Glutamatergic neuron (in vitro differentiated cells): ENCODE measurements around the gene SLC38A8. TPM values are rescaled to one million over a fixed set of nuclear protein-coding genes. Genes with fewer than 3 reads are reported as not detected.

Experiments used
- DNase-seq: peaks from one replicate; pipeline ENCODE4 v3.0.0; 2022
- H3K27ac Mint-ChIP-seq: one replicate; pipeline ENCODE4 v1.8.0; 2020; ENCODE audit warnings: mild to moderate bottlenecking, mixed read lengths, inconsistent platforms; ENCODE audit not compliant: unreplicated experiment
- H3K27me3 Mint-ChIP-seq: one replicate; pipeline ENCODE4 v1.8.0; 2020; ENCODE audit warnings: mild to moderate bottlenecking, moderate library complexity, mixed read lengths, inconsistent platforms; ENCODE audit not compliant: unreplicated experiment
- H3K36me3 Mint-ChIP-seq: one replicate; pipeline ENCODE4 v1.8.0; 2020; ENCODE audit warnings: mild to moderate bottlenecking, mixed read lengths, inconsistent platforms; ENCODE audit not compliant: unreplicated experiment
- H3K4me1 Mint-ChIP-seq: one replicate; pipeline ENCODE4 v1.8.0; 2020; ENCODE audit warnings: mild to moderate bottlenecking, low read depth, mixed read lengths, inconsistent platforms; ENCODE audit not compliant: unreplicated experiment
- H3K4me3 Mint-ChIP-seq: one replicate; pipeline ENCODE4 v1.8.0; 2020; ENCODE audit warnings: mild to moderate bottlenecking, mixed read lengths, inconsistent platforms; ENCODE audit not compliant: unreplicated experiment
- H3K9me3 Mint-ChIP-seq: one replicate; pipeline ENCODE4 v1.8.0; 2020; ENCODE audit warnings: mild to moderate bottlenecking, moderate library complexity, mixed read lengths, inconsistent platforms; ENCODE audit not compliant: unreplicated experiment
- CTCF ChIP-seq: fragments of 200-600 bp; sonication (generic); IDR thresholded peaks from one replicate; pipeline ENCODE4 v1.5.0; 2021; ENCODE audit not compliant: partially characterized antibody, unreplicated experiment
- total RNA-seq: library from RNA; stranded (reverse); fragmentation: NEBNext Ultra II Directional; extraction: Animal tissue kit (Norgen Biotek cat#: 25700); gene quantifications from one replicate; pipeline ENCODE4 v1.2.1, GENCODE V29; 2021; ENCODE audit not compliant: unreplicated experiment

Gene SLC38A8
- total RNA-seq, 1 donor from 2014 or later, result not detected

- H3K27me3 Mint-ChIP-seq, result peaks cover 12% of the 10 kb centered on the region
Observed at GRCh38 chr16:84029297-84030047, 13.1 kb downstream of the SLC38A8 start.

GRCh38 chr16:84027625-84028024 is 15.0 kb downstream of the SLC38A8 start:
- Mint-ChIP-seq H3K36me3 (no peaks in the 10 kb centered on the region), H3K4me3 (no peak overlapping the region), H3K9me3 (peaks cover 16% of the 10 kb centered on the region), H3K27ac (no peak overlapping the region), H3K4me1 (peaks cover 11% of the 10 kb centered on the region), H3K27me3 (peaks cover 12% of the 10 kb centered on the region)
- DNase-seq, result no peak
- TF ChIP-seq CTCF, result no peak

More at GRCh38 chr16:84029297-84030047, 13.1 kb downstream of the SLC38A8 start:
- Mint-ChIP-seq H3K9me3 (peaks cover 17% of the 10 kb centered on the region), H3K36me3 (no peaks in the 10 kb centered on the region), H3K4me3 (no peak overlapping the region), H3K4me1 (peaks cover 13% of the 10 kb centered on the region), H3K27ac (peak overlapping the region; percentile 17)
- DNase-seq, result no peak
- no peak for TF ChIP-seq CTCF

DNA sequence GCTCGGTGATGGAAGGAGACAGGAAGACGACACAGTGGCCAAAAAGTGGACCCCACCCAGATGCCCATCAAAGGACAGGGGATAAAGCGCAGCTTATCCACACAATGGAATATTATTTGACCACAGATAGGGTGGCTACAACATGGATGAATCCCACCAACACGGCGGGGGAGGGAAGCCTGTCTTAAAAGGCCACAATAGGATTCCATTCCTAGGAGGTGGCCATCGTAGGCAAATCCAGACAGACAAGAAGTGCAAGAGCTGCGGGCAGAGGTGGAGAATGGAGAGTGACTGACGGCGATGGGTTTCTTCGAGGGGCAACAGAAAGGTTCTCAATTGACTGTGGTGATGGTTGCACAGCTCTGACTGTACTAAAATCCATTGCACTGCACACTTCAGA is 16.0 kb downstream of the SLC38A8 start:
- DNase-seq, result no peak
- Mint-ChIP-seq H3K27me3 (peaks cover 11% of the 10 kb centered on the region), H3K9me3 (peaks cover 15% of the 10 kb centered on the region), H3K4me1 (peaks cover 11% of the 10 kb centered on the region), H3K36me3 (peaks cover 2% of the 10 kb centered on the region), H3K4me3 (no peak overlapping the region), H3K27ac (no peak overlapping the region)
- TF ChIP-seq CTCF, result no peak

GRCh38 chr16:84024854-84025253 is 17.7 kb downstream of the SLC38A8 start:
- Mint-ChIP-seq H3K4me1 (peaks cover 8% of the 10 kb centered on the region), H3K27ac (no peak overlapping the region), H3K36me3 (peaks cover 9% of the 10 kb centered on the region), H3K9me3 (peaks cover 12% of the 10 kb centered on the region), H3K4me3 (no peak overlapping the region), H3K27me3 (peaks cover 8% of the 10 kb centered on the region)
- TF ChIP-seq CTCF, result no peak
- DNase-seq, result no peak

- TF ChIP-seq CTCF, result no peak
- H3K9me3 Mint-ChIP-seq, result peaks cover 6% of the 10 kb centered on the region
- peaks cover 11% of the 10 kb centered on the region for H3K27me3 Mint-ChIP-seq
Observed at GRCh38 chr16:84022644-84023043, 20.0 kb downstream of the SLC38A8 start.

More at GRCh38 chr16:84022644-84023043, 20.0 kb downstream of the SLC38A8 start:
- Mint-ChIP-seq H3K27ac (no peak overlapping the region), H3K4me3 (no peak overlapping the region), H3K4me1 (peaks cover 2% of the 10 kb centered on the region), H3K36me3 (peaks cover 14% of the 10 kb centered on the region)
- no peak for DNase-seq
